Right forelimb (tissue), 1 donor: ENCODE data around the gene LHPP.

Source experiments
- DNase-seq: peaks from one replicate; pipeline ENCODE4 v3.0.0-alpha.2; 2018

LHPP gene

DNA sequence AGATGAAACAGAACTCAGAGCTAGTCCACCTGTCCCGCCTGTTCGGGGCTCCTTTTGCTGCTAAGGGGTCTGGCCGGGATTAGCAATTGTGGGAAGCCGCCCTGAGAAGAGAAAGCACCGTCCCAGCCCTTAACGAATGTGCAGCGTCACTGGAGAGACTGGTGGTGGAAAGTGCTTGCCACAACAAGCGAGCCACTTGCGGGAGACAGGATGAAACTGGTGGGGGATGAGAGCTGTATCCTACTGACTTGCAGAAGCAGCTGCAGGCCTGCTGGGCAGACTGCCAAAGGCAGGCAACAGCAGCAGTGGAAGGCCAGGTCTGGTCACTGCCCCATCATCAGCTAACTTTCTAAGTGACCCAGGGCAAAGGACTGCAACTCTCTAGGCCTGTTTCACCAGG lies 187.1 kb downstream of the LHPP start:
- peak; percentile 78 for DNase-seq

DNA sequence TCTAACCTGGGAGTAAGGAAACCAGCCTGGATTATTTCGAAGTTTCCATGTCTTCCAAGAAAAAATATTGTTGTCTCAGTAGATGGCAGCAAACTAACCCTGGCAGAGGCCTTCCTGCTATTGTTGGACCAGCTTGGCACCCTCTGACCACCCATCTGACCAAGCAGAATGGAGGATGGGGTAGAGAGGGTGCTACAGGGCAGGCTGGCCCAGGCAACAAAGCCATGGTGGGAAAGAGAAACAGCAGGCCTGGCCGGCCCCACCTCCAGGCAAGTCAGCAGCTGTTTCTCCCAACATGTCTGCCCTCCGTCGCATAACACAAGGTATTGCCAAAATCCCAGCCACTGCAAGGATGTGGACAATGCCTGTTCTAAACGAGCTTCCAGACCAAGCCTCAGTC lies 187.6 kb downstream of the LHPP start:
- DNase-seq, result no peak

DNA sequence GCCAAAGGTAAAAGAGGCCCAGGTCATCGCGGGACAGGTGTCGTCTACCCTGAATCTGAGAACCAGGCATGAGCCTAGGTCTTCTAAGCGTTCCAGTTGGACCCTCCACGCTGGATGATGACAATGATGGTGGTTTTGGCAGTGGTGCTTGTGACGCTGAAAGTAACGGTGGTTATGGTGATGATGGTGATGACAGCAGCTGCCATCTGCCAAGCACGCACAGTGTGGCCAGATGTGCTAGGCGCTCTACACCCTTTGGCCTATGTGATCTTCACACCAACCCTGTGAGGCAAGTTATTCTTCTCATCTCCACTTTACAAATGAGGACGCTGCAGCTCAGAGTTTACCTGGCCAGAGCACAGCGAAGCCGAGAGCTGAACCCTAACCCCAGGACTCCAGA lies 188.6 kb downstream of the LHPP start:
- DNase-seq, result no peak

DNA sequence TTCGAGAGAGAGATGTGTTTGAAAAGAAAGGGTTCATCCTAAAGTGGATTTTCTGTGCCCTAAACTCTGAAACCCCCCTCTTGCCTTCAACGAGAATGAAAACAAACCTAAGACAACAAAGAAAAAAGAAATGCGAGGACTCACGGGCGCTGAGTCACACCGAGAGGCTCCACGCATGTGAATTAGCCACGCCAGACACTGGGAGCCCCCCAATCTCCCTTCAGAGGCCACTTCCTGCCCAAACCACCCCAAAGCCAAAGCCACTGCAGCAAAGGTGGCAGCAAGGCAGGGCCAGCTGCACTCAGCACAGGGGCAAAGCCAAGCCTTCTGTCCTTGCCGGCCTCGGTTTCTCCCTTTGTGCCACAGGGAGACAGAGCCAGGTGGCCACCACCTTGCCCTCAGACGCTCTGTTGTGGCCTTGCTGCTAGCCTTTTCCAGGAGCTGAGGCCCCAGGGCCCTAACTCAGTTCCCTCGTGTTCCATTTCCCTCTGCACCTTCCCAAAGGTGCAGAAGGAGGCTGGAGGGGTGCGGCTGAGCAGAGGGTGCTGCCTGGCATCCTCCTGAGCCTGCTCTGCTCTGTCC lies 189.3 kb downstream of the LHPP start:
- no peak for DNase-seq

DNA sequence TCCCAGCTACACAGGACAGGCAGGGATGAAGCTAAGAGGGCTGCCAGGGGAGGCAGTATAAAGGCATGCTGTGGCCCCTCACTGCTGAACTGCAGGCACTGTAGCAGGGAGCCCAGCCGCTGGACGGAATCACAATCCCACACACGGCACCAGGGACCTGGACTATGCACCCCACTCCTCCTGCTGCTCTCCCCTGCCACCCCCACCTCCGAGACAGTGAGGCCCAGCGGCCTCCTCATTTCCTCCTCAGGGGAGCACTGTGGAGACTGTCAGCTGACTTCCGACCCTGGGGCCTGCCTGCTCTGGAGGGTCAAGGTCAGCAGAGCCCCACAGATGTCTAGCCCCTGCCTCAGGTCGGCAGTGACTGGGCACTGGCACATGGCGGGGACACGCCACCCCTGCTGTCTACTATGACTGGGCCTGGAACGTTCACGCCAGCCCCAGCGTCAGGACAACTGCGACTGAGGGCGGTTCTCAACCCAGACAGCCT lies 189.8 kb downstream of the LHPP start:
- DNase-seq, result no peak

DNA sequence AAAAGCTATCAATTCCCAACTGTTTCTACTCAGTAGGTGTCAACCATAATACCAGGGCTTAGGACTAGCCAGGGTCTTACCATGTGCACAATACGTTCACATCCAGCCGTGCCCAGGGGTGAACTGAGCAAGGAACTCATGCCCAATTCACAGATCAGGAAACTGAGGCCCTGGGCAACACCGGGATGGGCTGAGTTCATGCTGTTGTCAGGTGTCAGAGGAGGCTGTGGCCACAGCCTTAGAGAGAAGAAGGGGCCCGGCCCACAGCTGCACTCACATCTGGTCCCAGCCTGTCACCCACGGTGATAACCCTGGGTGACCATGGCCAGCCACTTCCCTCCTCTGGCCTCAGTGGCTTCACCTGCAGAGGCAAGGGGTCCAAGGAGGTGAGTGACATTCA lies 190.6 kb downstream of the LHPP start:
- no peak for DNase-seq

DNA sequence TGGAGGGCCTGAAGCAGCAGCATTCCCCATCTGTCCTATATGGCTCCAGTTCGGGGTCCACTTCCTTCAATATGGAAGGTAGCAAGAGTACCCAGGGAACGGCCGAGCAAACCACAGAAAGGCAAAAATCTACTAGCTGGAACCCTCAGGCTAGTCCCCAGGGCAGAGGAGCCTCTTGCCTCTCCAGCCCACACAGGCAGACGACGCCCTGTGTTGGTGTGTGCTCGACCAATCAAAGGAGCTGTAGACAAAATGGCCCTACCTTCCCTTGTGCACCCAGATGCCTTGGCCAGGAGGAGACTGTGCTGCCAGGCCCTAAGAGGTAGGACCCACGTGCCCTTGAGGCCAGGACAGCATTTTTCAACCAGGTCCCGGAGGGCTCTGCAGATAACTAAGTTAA lies 191.1 kb downstream of the LHPP start:
- DNase-seq, result no peak

DNA sequence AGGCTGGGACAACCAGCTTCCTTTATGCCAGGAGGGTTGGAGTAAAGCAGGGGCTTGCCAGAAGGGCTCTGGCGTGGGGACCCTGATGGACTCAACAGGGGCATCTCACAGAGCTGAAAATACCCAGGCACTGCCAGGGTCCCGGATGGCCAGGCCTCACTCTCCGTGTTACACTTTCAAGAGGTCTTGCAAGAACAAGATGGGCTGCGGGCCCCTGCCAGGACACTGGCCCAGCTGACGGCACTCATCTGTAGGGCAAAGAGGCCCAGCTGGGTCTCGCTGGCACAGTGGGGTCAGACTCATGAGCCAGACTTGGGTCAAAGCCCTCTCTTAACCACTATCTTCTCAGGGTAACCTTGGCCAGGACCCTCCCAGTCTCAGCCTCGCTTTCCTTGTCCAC lies 191.7 kb downstream of the LHPP start:
- no peak for DNase-seq

DNA sequence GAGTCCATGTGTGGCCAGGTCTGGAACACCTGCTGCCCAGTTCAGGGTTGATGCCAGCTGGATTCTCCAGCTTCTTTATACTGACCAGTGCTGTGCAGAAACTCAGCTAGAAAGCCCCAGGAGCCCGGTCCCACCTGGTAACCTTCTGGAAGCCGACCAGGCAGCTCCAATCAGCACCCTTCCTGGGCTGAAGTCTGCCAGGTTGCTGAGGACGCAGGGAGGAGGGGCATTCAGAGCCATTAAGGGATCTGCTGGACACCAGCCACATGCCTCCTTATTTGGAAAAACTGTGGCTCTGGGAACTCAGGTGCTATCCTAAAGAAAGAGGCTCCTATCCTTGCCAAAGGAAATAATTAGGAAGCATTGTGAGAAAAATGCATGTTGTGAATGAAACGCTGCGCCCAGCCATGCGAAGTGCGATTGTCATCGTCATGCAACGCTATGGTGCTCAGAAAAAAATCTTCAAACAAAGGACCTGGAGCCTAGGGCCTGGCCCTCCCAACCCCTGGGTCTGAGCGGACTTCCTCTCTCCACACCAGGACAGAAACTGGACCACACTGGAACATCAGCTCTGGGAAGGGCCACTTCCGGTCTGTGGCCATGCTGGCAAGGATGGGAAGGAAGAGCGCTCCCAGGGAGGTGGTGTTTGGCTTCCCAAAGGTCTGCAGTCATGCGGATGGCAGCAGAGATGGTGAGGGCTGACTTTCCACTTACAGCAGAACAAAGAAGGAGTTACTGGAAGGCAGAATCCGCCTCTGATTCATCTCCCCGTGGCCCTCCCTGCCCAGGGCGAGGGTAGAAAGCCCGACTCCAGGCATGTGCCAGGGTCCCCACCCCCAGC lies 192.4 kb downstream of the LHPP start:
- DNase-seq, result no peak

DNA sequence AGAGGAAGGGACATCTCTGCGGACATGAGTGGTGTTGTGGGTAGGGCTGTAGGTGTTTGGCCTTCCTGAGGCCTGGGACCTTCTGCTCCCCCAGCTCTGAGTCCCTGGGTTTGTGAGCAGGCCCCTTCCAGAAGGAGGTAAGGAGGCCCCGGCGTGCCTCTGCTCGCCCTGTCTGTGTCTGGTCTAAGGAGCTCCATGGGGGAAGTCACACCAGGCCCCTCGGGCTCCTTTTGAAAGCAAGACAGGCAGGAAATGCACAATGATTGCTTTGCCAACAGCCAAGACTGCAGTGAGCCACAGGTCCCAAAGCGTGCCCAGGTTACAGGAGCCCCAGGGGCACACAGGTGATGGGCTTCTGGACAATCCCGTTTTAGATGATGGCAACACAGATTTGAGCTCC lies 193.1 kb downstream of the LHPP start:
- no peak for DNase-seq

DNA sequence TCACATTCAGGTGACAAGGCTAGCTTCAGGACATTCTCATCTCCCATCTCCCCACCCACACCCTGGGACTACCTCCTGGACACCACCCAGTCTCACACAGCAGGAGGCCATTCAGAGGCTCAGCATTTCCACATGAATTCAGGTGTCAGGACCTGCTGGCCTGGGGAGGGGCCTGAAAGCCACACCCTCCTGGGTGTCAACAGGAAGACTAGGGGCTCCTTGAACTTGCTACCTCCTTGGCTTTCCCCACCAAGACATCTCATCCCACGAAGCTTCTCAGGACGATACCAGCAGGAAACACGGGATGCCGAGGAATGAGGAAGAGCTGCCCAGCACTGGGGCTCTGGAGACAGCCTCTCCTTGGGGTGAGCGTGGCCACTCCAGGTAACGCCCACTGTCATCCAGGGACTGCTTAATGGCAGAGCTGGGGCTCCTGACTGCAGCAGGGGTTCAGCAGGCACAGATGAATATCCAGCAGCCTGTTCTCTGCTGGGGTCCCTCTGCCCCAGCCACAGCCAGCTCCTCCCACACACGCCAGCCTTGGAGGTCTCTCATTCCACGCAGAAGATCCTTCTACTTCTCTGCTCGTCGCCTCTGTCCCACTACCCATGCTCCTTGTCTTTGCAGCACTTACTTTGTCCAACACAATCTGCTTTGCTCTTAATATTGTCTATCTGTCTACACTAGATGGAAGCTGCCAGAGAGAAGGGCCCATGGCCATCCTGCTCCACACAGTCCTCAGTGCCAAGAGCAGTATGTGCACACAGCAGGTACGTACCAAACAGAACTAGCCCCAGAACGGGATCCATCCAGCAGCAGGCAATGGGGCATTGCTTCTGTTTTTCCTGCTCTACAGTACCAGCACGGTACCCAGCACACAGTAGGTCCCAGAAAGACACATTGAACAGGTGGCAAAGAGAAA lies 193.8 kb downstream of the LHPP start:
- no peak for DNase-seq

DNA sequence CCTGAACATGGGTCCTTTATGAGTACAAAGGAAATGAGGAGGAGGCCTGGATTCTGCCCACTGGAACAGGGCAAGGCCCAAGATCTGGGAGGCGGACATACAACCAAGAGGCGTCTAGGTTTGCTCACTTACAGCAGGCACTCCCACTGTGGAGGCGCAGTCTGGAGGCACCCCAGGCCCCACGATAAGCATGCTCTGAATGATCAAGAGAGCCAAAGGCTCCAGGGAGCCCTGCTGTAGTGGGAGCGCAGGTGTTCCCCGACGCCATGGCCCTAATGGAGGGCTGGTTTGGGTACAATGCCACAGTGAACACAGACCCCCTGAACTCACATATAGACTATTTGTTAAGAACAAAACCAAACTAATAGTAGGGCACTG lies 194.5 kb downstream of the LHPP start:
- no peak for DNase-seq

DNA sequence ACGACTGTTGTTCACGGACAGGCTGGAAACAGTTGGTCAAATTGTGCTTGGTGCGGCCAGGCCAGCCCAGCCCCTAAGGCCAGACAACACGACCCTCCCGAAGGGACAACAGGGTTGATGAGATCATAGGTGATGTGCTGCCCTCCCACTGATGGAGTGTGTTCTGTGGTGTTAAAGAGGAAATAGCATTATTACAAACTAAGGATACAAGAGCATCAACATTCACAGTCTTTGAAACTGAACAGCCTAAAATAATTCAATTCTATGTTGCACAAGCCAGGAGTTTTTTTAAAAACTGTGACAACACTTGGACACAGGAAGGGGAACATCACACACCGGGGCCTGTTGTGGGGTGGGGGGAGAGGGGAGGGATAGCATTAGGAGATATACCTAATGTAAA lies 194.9 kb downstream of the LHPP start:
- DNase-seq, result no peak

DNA sequence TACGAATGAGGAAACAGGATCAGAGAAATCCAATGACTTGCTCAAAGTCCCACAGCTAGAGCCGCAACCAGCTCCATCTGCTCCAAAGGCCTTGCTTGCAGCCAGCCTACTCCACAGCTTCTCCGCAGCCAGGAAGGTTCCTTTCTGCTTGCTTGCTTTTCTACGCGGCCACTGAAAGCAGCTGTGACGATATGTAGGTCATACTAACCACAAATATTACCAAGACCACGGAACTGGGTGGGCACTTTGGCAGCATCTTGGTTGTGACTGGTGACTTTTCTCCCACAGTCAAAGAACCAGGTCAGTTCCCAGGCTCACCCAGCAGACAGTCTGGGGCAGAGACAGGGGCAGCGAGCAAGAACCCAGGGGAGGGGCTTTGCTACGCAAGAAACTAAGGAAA lies 196.2 kb downstream of the LHPP start:
- no peak for DNase-seq

DNA sequence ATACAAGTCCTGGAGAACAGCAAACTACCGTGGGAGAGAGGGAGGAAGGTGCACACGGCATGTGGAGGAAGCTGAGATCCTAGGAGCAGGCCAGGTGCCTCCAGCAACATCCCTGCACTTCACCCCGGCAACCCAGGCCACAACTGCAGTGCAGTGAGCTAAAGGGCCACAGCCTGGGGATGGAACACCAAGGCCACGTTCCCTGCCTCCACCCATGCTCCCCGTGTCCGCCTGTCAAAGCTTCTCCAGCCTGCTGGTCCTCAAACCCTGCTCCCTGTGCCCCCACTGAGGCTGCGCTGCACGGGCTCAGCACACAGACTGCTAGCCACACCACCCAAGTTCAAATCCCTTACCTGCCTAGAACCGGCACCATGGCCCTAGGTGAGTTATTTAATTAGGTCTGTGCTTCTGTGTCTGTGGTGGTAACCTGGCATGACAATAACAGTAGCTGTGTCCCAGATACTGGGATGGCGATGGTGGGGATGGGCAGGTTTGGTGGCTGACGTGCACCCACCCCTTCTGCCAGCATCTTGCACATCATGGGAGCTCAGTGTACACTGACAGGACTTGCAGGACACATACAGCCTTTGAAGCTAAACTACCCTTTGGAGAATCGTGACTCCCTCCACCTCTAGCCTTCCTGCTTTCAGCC lies 197.1 kb downstream of the LHPP start:
- DNase-seq, result no peak

DNA sequence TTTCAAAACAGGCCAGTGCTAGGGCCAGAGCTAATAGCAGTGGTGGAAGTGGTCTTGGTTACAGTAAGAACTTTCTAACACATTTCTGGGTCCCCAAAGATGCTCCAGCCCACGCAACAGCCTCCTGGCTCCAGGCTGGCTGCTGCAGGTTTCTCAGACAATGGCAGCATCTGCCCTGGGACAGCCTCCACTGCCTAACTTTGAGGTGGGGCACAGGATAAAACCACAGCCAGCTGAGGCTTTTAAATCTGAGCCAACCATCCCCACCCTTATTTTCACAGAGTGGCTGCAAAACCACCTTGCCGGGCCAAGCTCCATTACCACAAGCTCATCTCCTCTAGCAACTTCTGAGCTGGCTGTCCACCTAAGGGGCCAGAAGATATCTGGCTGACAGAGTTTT lies 197.8 kb downstream of the LHPP start:
- no peak for DNase-seq

DNA sequence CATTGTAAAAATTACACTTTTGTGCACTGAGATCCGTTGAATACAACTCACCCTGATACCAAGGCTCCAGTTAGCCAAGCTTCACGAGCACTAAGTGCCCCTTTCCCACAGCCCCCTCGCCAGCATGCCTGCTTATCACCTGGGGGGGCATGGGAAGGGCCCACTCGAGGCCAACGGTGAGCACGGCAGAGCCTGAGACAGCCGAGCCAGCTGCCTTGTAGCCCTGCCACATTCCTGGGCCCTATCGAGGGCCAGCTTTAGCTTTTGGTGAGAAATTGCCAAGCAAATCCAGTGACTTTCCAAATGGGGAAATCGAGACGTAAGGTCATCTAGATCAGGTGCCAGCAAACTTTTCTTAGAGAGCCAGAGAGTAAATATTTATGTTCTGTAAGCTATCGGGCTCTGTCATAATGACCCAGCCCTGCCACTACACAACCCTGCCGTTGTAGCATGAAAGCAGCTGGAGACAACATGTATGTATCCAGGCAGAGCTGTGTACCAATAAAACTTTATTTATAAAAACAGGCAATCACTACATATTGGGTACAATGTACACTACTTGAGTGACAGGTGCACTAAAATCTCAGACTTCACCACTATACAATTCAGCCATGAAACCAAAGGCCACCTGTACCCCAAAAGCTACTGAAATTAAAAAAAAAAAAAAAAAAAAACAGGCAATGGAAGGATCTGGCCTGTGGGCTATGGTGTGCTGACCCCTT lies 198.9 kb downstream of the LHPP start:
- DNase-seq, result no peak

DNA sequence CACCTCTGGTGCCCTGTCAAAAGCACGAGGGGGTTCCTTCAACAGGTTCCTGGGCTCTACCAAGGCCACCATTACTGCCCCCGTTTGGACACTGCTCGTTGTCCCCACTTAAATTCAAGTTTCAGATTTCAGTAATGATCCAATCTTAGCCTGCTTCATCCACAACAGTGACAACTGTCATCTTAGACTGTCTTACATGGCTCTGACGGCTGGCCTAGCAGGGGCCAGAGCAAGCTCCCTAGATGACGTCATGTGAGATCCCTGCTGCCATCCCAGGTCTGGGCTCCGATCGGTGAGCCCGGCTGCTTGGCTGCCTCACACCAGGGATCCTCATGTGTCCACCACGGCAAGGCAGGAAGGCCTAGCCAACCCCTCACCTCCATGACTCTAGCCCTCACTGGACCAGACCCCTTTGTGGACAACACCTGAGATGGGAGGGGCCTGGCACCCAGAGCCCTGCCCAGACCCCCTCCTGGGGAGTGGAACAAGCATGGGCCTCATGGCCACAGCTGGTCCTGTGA lies 200.1 kb downstream of the LHPP start:
- no peak for DNase-seq

DNA sequence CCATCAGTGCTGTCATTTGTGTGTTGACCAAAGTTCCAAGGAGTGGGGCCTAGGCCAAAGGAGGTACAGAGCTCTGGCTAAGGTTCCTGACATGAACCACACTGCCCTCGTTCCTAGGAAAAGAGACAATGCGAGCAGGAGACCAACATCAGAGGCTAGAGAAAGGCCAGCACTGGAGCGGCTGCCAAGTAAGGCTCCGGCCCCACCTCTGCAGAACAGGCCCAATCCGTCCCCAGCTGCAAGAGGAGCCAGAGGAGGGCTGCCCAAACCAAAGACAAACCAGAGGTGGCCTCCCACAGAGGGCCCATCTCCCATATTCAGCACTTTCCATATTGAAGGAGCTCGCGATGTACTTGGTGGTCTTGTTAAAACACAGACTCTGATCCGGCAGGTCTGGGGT lies 201.6 kb downstream of the LHPP start:
- no peak for DNase-seq
